Esophagus (tissue), 2 donors: ENCODE data around the gene PRR5L. TPM values are rescaled to one million over a fixed set of nuclear protein-coding genes. Genes with fewer than 3 reads are reported as not detected.
"Not testable (repeated sequence)": the region's sequence is repeated elsewhere in the genome, so short reads cannot be mapped to it uniquely, and the experiment has no call there.

ENCODE experiments used
- H3K27ac ChIP-seq, 2 donors: one replicate each; pipeline ENCODE4 v1.5.1; 2013; ENCODE audit warnings: low read depth in 2 of 2, mild to moderate bottlenecking in 2 of 2, inconsistent platforms in 1 of 2, low read length in 1 of 2, moderate library complexity in 1 of 2
- H3K27me3 ChIP-seq, 2 donors: one replicate each; pipeline ENCODE4 v1.6.1; 2013; ENCODE audit warnings: low read length in 2 of 2, control low read depth in 1 of 2, mild to moderate bottlenecking in 1 of 2; ENCODE audit not compliant: insufficient read depth in 2 of 2, control insufficient read depth in 1 of 2
- H3K36me3 ChIP-seq, 2 donors: one replicate each; pipeline ENCODE4 v1.6.1; 2013; ENCODE audit warnings: low read length in 1 of 2; ENCODE audit not compliant: control insufficient read depth in 2 of 2, insufficient read depth in 2 of 2
- H3K4me1 ChIP-seq, 2 donors: one replicate each; pipeline ENCODE4 v1.6.1; 2013; ENCODE audit warnings: low read length in 1 of 2; ENCODE audit not compliant: control insufficient read depth in 2 of 2, insufficient read depth in 2 of 2
- H3K4me3 ChIP-seq, 2 donors: one replicate each; pipeline ENCODE4 v1.5.1; 2013; ENCODE audit warnings: low read length in 2 of 2, mild to moderate bottlenecking in 2 of 2, low read depth in 1 of 2, moderate library complexity in 1 of 2
- H3K9me3 ChIP-seq, 2 donors: one replicate each; pipeline ENCODE4 v1.6.1; 2013; ENCODE audit warnings: mild to moderate bottlenecking in 2 of 2, low read depth in 1 of 2, low read length in 1 of 2, moderate library complexity in 1 of 2; ENCODE audit not compliant: control insufficient read depth in 2 of 2, insufficient read depth in 1 of 2
- whole genome bisulfite sequencing, 2 donors: extraction: QIAGEN DNeasy Blood & Tissue Kit; methylation state at CpG; one replicate each; pipeline ENCODE4 v1.1.7; 2013; 5-methylcytosine and 5-hydroxymethylcytosine counted together
- polyA plus RNA-seq, 2 donors: library from polyadenylated mRNA; stranded (reverse); fragments of 200-250 nt; gene quantifications; one replicate each; pipeline ENCODE4 v1.2.3, GENCODE V29; 2013
- donor health status: healthy with polysubstance abuse.
- donor health status: Bipolar disorder and iron deficiency.

The PRR5L gene
- polyA plus RNA-seq, 2 donors, result 1.1 to 1.3 TPM

DNA sequence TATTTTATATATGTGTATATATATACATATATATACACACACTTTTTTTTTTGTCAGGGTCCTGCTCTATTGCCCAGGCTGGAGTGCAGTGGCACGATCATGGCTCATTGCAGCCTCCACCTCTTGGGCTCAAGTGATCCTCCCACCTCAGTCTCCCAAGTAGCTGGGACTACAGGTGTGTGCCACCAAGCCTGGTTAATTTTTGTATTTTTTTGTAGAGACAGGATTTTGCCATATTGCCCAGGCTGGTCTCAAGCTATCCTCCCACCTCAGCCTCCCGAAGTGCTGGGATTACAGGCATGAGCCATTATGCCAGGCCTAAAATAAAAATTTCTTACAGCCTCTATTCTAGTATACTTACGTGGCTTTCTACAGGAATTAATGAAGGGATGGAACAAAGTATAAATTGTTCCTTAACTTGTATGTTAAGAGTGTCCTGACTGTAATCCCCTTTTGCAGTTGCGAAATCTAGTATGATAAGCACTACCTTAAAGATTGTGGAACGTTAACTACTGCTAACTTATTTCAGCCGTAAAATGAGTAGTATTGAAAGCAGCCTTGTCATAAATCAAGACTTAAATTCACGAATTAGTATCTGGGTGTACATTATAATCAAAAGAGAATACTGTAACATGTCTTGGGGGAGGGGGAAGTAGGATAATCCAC is 211.9 kb downstream of the PRR5L start:
- 54 to 62% methylated on average over 7 of the region's 7 CpGs for WGBS, 2 donors
- Histone ChIP-seq H3K27me3 (no peaks in the 10 kb centered on the region), H3K4me3 (peak overlapping the region in 1 of 2 donors; percentile 73), H3K4me1 (no peaks in the 10 kb centered on the region), H3K27ac (no peak overlapping the region), H3K9me3 (no peaks in the 10 kb centered on the region), H3K36me3 (no peaks in the 10 kb centered on the region)

DNA sequence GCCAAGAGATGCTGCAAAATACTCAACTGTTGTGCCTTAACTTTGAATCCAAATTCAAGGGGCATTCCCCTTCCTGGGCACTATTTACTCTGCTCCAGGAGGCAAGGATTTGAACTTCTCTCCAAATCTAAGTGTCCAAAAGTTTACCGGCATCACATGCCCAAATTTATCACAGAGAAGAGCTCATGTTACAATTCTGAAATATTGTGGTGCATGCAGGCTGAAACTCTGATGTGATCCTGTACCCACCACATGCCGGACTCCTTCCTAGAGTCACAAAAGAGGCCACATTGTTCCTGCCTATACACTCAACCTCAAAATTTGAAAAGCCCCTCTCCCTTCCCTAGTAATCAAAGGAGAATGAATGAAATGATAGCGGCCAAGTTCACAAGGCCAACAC is 212.7 kb downstream of the PRR5L start:
- H3K27ac ChIP-seq, result no peak overlapping the region
- peak overlapping the region; percentile 35 to 73 for H3K4me3 ChIP-seq
- no peaks in the 10 kb centered on the region for H3K4me1 ChIP-seq
- WGBS, 2 donors, result 17 to 19% methylated on average over 3 of the region's 3 CpGs
- no peaks in the 10 kb centered on the region for H3K36me3 ChIP-seq
- no peaks in the 10 kb centered on the region for H3K9me3 ChIP-seq
- no peaks in the 10 kb centered on the region for H3K27me3 ChIP-seq

DNA sequence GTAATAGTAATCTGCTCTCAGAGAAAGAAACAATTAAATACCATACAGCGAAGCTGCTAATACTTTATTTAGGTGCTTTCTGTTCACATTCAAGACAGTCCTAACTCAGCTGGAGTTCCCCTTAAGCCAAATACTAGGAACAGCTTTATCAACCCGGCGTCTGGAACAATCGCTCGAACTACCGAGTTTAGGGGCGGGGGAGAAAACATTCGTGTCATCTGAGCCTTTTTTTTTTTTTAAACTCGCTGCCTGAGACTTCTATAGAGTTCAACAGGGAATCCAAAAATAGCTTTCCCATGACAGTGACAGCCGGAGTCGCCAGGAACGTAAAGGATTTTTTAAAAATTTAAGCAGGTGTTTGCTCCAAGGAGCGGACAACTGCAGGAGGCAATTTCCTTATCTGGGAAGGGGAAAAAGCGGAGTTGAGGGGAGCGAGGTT is 213.1 kb downstream of the PRR5L start:
- no peaks in the 10 kb centered on the region for H3K4me1 ChIP-seq
- 1% methylated on average over 15 of the region's 15 CpGs for WGBS, 2 donors
- peak overlapping the region; percentile 87 to 93 for H3K27ac ChIP-seq
- H3K36me3 ChIP-seq, result no peaks in the 10 kb centered on the region
- H3K4me3 ChIP-seq, result peak overlapping the region; percentile 73 to 99
- peaks cover 0 to 2% of the 10 kb centered on the region in 2 donors for H3K9me3 ChIP-seq
- H3K27me3 ChIP-seq, result no peaks in the 10 kb centered on the region

DNA sequence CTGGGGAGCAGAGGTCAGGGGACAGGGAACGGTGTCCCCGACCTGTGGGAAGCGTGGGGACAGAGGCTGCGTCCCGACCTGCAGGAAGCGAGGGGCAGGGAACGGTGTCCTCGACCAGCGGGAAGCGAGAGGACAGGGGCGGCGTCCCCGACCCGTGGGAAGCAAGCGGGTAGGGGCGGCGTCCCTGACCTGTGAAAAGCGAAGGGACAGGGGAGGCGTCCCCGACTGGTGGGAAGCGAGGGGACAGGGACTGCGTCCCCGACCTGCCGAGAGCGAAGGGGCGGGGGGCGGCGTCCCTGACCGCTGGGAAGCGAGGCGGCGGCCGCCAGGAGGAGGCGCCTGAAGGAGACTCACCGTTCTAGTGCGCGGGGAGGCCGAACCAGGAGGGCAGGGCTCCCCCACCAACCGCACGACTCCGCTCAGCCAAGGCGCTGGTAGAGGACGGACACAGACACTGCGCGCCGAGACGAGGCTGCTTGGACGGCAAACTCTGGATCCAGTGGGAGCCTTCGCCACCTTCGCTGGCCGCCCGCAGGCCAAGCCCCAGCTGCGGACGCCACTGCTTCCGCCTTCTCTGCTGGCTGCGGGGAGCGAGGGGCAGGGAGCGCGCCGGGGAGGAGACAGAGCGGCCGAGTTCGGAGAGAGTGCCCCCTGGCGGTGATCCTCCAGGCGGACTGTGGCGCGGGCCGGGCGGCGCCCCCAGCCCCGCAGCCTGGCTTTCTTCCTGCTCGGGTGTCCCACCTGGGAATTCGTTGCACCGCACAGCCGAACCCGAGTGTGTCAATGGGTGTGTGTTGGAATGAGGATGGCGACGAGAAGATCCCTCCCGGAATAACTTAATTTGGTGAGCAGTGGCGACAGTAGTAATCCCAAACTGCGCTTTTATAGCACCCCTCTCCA is 213.9 kb downstream of the PRR5L start, which contains the start of gene TRAF6:
Gene TRAF6, minus strand, starts transcription at position 579 of the 900 bp plus-strand sequence. CDS start 8,757 bp downstream, outside the sequence.
- H3K4me3 ChIP-seq, result peak within 1 kb of the TSS; percentile 73 to 99
- no peaks in the 10 kb centered on the region for H3K36me3 ChIP-seq
- H3K27me3 ChIP-seq, result no peaks in the 10 kb centered on the region
- 1% methylated on average over 78 to 81 of the region's 81 CpGs for WGBS, 2 donors
- peaks cover 0 to 2% of the 10 kb centered on the region in 2 donors for H3K9me3 ChIP-seq
- H3K27ac ChIP-seq, result peak within 1 kb of the TSS; percentile 87 to 93
- H3K4me1 ChIP-seq, result no peaks in the 10 kb centered on the region

DNA sequence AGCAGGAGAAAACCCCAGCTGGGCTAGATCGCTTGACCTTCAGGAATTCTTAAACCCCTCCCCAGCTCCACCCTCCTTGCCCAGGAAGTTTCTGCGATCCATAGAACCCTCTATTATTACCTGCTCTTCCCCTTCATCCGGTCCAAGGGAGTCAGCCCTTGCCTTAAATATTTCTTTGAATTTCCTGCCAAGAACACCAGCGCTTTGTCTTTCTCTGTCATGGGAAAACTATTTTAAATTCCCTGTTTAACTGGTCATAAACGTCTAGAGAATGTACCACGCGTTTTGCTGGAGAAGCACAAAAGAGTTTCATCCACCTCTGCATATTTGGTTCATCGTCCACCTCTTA is 214.5 kb downstream of the PRR5L start:
- Histone ChIP-seq H3K36me3 (no peaks in the 10 kb centered on the region), H3K9me3 (peaks cover 0 to 2% of the 10 kb centered on the region in 2 donors), H3K4me1 (no peaks in the 10 kb centered on the region), H3K4me3 (peak overlapping the region; percentile 73 to 99), H3K27me3 (no peaks in the 10 kb centered on the region), H3K27ac (peak overlapping the region; percentile 87 to 93)
- 7 to 9% methylated on average over 8 of the region's 8 CpGs for WGBS, 2 donors

DNA sequence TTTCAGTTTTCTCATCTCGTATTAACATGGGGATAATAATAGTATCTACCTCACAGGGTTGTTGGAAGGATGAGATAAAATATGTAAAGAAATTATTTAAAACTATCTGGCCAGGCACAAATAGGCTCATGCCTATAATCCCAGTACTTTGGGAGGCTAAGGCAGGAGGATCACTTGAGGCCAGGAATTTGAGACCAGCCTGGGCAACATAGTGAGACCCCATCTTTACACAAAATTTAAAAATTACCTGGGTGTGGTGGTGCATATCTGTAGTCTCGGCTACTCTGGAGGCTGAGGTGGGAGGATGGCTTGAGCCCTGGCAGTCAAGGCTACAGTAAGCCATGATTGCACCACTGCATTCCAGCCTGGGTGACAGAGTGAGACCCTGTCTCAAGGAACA is 215.0 kb downstream of the PRR5L start:
- not testable (repeated sequence) for H3K27ac ChIP-seq, H3K27me3 ChIP-seq, H3K36me3 ChIP-seq, H3K4me1 ChIP-seq, H3K4me3 ChIP-seq, H3K9me3 ChIP-seq
- WGBS, 2 donors, result 71 to 72% methylated on average over 2 of the region's 2 CpGs

DNA sequence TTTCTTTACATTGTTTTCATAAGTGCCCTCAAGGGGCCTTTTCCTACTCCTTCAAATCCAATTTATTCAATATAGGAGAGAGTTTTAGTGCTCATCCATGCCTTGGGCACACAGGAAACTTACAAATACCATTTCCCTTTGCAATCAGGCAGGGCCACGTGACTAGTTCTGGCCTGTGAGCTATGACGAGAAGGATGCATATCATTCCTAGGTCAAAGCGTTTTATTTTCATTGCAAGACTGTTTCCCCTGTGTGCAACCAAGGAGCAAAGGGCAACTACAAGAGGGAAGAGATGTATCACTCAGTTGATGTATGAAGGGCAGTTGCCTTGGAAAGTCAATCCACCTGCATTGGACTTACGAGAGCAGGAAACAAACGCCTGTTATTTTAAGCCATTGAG is 215.9 kb downstream of the PRR5L start:
- Histone ChIP-seq H3K27me3 (no peaks in the 10 kb centered on the region), H3K9me3 (peaks cover 0 to 2% of the 10 kb centered on the region in 2 donors), H3K4me1 (no peaks in the 10 kb centered on the region), H3K4me3 (no peak overlapping the region), H3K27ac (no peak overlapping the region), H3K36me3 (no peaks in the 10 kb centered on the region)
- WGBS, 2 donors, result 58 to 68% methylated on average over 5 of the region's 5 CpGs

DNA sequence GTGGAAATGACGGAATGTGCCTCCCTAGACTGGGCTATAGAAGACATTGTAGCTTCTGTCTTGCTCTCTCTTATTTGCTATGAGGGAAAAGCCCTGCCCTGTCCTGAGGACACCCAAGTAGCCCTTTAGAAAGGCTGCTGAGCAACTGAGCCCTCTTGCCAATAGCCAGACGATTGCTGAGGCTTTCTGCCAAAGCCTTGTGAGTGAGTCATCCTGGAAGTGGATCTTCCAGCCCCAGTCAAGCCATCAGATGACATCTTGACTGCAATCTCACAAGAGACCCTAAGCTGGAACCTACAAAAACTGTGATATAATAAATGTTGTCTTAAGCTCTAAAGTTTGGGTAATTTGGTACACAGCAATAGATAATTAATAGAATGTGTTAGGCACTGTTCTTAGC is 217.9 kb downstream of the PRR5L start:
- Histone ChIP-seq H3K9me3 (peaks cover 0 to 2% of the 10 kb centered on the region in 2 donors), H3K27me3 (no peaks in the 10 kb centered on the region)
- 54 to 58% methylated on average over 2 of the region's 2 CpGs for WGBS, 2 donors

More for the DNA sequence above, 217.9 kb downstream of the PRR5L start:
- Histone ChIP-seq H3K27ac (no peak overlapping the region), H3K4me1 (no peaks in the 10 kb centered on the region), H3K36me3 (no peaks in the 10 kb centered on the region), H3K4me3 (no peak overlapping the region)
